HepG2 (cell line): ENCODE measurements around the gene ZC3H12A. TPM values are rescaled to one million over a fixed set of nuclear protein-coding genes. Genes with fewer than 3 reads are reported as not detected.

Source experiments
- ATAC-seq: fragments of 200-7000 bp; cut with Tn5 transposase; 3 replicates; pipeline ENCODE4 v1.9.1; 2020; ENCODE audit warnings: mild to moderate bottlenecking, moderate library complexity
- BruUV-seq: library from RNA; stranded (reverse); fragments of 400-500 nt; replicated peaks from 2 replicates; lab custom pipeline; 2021; lab: Mats Ljungman, UMichigan
- CTCF ChIA-PET: fragments of 300-600 bp; formaldehyde crosslinking; extraction: SDS; loops from one replicate; lab custom pipeline; 2021; ENCODE audit warnings: low total read pairs, inconsistent platforms, low intra/inter-chr PET ratio; lab: Yijun Ruan, JAX
- POLR2A ChIA-PET: fragments of 350-600 bp; sonication (Branson Sonifier 250); formaldehyde crosslinking; loops from one replicate; lab custom pipeline; 2020; ENCODE audit warnings: antibody characterized with exemption, inconsistent platforms; lab: Yijun Ruan, JAX
- DNase-seq: peaks from one replicate; pipeline ENCODE4 v3.0.0-alpha.2; 2015; ENCODE audit warnings: low spot score
- FAIRE-seq: peaks from 3 replicates; lab custom pipeline; 2011; peaks lifted over from hg19 to GRCh38; lab: Jason Lieb, UNC
- H2AFZ ChIP-seq: one replicate; pipeline ENCODE4 v1.6.1; 2011; ENCODE audit warnings: low read length, inconsistent platforms
- H3K27ac ChIP-seq: fragments of 300-600 bp; 3 replicates; pipeline ENCODE4 v1.8.0; 2011; ENCODE audit warnings: mixed run types, mild to moderate bottlenecking, mixed read lengths, low read length, inconsistent platforms; ENCODE audit not compliant: insufficient read depth; ENCODE audit errors: extremely low read length
- H3K27me3 ChIP-seq, 2 experiments: fragments of 200-600 bp in 1 of 2; 2 replicates in 1 of 2; 3 replicates in 1 of 2; pipeline versions ENCODE4 v1.6.0 to v1.8.0; 2011; ENCODE audit warnings: low read length in 2 of 2, mild to moderate bottlenecking in 2 of 2, moderate library complexity in 2 of 2, inconsistent platforms in 1 of 2; ENCODE audit not compliant: insufficient read depth in 2 of 2, control insufficient read depth in 1 of 2
- H3K36me3 ChIP-seq, 2 experiments: fragments of 200-600 bp in 1 of 2; replicated peaks in 1 of 2; 2 replicates in 1 of 2; 3 replicates in 1 of 2; pipeline versions ENCODE4 v1.5.1 to v1.8.0; 2011; ENCODE audit warnings: low read length in 2 of 2, inconsistent platforms in 1 of 2; ENCODE audit not compliant: insufficient read depth in 2 of 2, control insufficient read depth in 1 of 2
- H3K4me1 ChIP-seq: 2 replicates; pipeline ENCODE4 v1.5.1; 2012; ENCODE audit warnings: low read length, inconsistent platforms; ENCODE audit not compliant: insufficient read depth
- H3K4me2 ChIP-seq: 2 replicates; pipeline ENCODE4 v1.6.0; 2011; ENCODE audit warnings: low read depth, low read length, inconsistent platforms
- H3K4me3 ChIP-seq, 3 experiments: fragments of 200-600 bp in 1 of 3; sonication (generic), shearing (Covaris generic) in 1 of 3; replicated peaks in 1 of 3; 2 replicates each; pipeline ENCODE4 v1.5.1; 2011 to 2016; ENCODE audit warnings: low read length in 3 of 3, inconsistent platforms in 2 of 3, low read depth in 2 of 3, mild to moderate bottlenecking in 2 of 3, control low read depth in 1 of 3, mixed read lengths in 1 of 3; ENCODE audit not compliant: insufficient read depth in 1 of 3
- H3K79me2 ChIP-seq: one replicate; pipeline ENCODE4 v1.6.1; 2011; ENCODE audit warnings: low read length, inconsistent platforms; ENCODE audit not compliant: insufficient read depth
- H3K9ac ChIP-seq: 2 replicates; pipeline ENCODE4 v1.6.0; 2011; ENCODE audit warnings: mild to moderate bottlenecking, low read depth, low read length, inconsistent platforms; ENCODE audit not compliant: insufficient read depth
- H3K9me3 ChIP-seq: 2 replicates; pipeline ENCODE4 v1.5.1; 2012; ENCODE audit warnings: mild to moderate bottlenecking, low read length
- H4K20me1 ChIP-seq: 2 replicates; pipeline ENCODE4 v1.6.0; 2011; ENCODE audit warnings: inconsistent platforms, mild to moderate bottlenecking, low read length, moderate library complexity; ENCODE audit not compliant: insufficient read depth
- AKAP8 ChIP-seq: sonication (generic); formaldehyde crosslinking; IDR thresholded peaks from 2 replicates; pipeline ENCODE4 v1.5.1; 2020; ENCODE audit warnings: mild to moderate bottlenecking, missing genetic modification reagents
- ARNT2 ChIP-seq: sonication (generic); formaldehyde crosslinking; IDR thresholded peaks from 2 replicates; pipeline ENCODE4 v1.8.0; 2022; ENCODE audit warnings: mild to moderate bottlenecking, low read depth, missing genetic modification reagents, moderate library complexity
- FIP1L1 ChIP-seq: fragments of 200-400 bp; formaldehyde crosslinking; IDR thresholded peaks from 2 replicates; pipeline ENCODE4 v1.6.1; 2018; ENCODE audit warnings: low read depth, mild to moderate bottlenecking, low read length, moderate library complexity, borderline replicate concordance; ENCODE audit not compliant: insufficient read depth
- PRPF4 ChIP-seq: fragments of 200-400 bp; formaldehyde crosslinking; IDR thresholded peaks from 2 replicates; pipeline ENCODE4 v1.6.1; 2016; ENCODE audit warnings: low read length, low read depth; ENCODE audit not compliant: poor library complexity, severe bottlenecking
- RAD21 ChIP-seq: fragments of 450-650 bp; formaldehyde crosslinking; IDR thresholded peaks from 2 replicates; pipeline ENCODE4 v1.5.0; 2020; ENCODE audit warnings: mild to moderate bottlenecking
- RXRB ChIP-seq: IDR thresholded peaks from 2 replicates; pipeline ENCODE4 v1.6.1; 2016; ENCODE audit warnings: borderline replicate concordance, missing genetic modification reagents, missing compliant biosample characterization
- SP5 ChIP-seq: IDR thresholded peaks from 2 replicates; pipeline ENCODE4 v1.6.1; 2016; ENCODE audit warnings: low read depth, borderline replicate concordance
- SPEN ChIP-seq: sonication (generic); formaldehyde crosslinking; IDR thresholded peaks from 2 replicates; pipeline ENCODE4 v1.5.1; 2020; ENCODE audit warnings: low read depth, mild to moderate bottlenecking, missing genetic modification reagents
- YEATS2 ChIP-seq: sonication (generic); formaldehyde crosslinking; IDR thresholded peaks from 2 replicates; pipeline ENCODE4 v1.4.0; 2020; ENCODE audit warnings: missing genetic modification reagents, borderline replicate concordance
- ZNF7 ChIP-seq: IDR thresholded peaks from 2 replicates; pipeline ENCODE4 v1.6.1; 2016; ENCODE audit warnings: missing biosample characterization, missing genetic modification reagents
- ZSCAN22 ChIP-seq: sonication (generic); formaldehyde crosslinking; IDR thresholded peaks from 2 replicates; pipeline ENCODE4 v1.4.0; 2020; ENCODE audit warnings: mild to moderate bottlenecking, missing genetic modification reagents
- WGBS: methylation state at CpG from one replicate; pipeline ENCODE4 v1.1.6; 2017; ENCODE audit warnings: low lambda C conversion rate; 5-methylcytosine and 5-hydroxymethylcytosine counted together
- in situ Hi-C: cut with HindIII; loops from 2 replicates; pipeline ENCODE4 v1.10.0; 2017; ENCODE audit warnings: low pct_unique_long_range_greater_than_20kb; ENCODE audit not compliant: extremely low pct_ligation_motif_present
- intact Hi-C: fragments of 100-400 bp; cut with micrococcal nuclease; formaldehyde crosslinking; loops from one replicate; pipeline ENCODE4 v1.10.0; 2022; ENCODE audit not compliant: unreplicated experiment
- polyA plus RNA-seq, 8 experiments: library from polyadenylated mRNA; depleted of rRNA in 3 of 8; stranded (reverse) in 7 of 8; unstranded in 1 of 8; fragments of >200 nt; fragmentation: Illumina TruSeq in 4 of 8; extraction: Trizol in 4 of 8; gene quantifications; 2 replicates each; pipeline versions ENCODE4 v1.2.1 to v1.2.3, GENCODE V29; 2011 to 2016; ENCODE audit warnings: low read depth in 4 of 8, missing spikeins in 1 of 8, mixed read lengths in 1 of 8; ENCODE audit not compliant: insufficient read depth in 1 of 8
- total RNA-seq, 5 experiments: library from RNA; depleted of rRNA; stranded (reverse); fragments of >200 nt; fragmentation: Illumina TruSeq; extraction: Trizol; gene quantifications; 2 replicates each; pipeline ENCODE4 v1.2.3, GENCODE V29; 2016; ENCODE audit warnings: low read depth in 1 of 5
- TF ChIP-seq, protein P1 (sequence below): sonication (generic); formaldehyde crosslinking; IDR thresholded peaks from 2 replicates; pipeline ENCODE4 v1.4.0; 2020; ENCODE audit warnings: missing genetic modification reagents, borderline replicate concordance
- TF ChIP-seq, protein P2 (sequence below): sonication (generic); formaldehyde crosslinking; IDR thresholded peaks from 2 replicates; pipeline ENCODE4 v1.5.0; 2020; ENCODE audit warnings: mild to moderate bottlenecking, missing genetic modification reagents, borderline replicate concordance

Gene ZC3H12A
- total and polyA plus RNA-seq, 2 of the 13 experiments (the other 11 are each of a cell fraction or from before 2014, with no cell fraction given) = 6.8 to 13.3 TPM

DNA sequence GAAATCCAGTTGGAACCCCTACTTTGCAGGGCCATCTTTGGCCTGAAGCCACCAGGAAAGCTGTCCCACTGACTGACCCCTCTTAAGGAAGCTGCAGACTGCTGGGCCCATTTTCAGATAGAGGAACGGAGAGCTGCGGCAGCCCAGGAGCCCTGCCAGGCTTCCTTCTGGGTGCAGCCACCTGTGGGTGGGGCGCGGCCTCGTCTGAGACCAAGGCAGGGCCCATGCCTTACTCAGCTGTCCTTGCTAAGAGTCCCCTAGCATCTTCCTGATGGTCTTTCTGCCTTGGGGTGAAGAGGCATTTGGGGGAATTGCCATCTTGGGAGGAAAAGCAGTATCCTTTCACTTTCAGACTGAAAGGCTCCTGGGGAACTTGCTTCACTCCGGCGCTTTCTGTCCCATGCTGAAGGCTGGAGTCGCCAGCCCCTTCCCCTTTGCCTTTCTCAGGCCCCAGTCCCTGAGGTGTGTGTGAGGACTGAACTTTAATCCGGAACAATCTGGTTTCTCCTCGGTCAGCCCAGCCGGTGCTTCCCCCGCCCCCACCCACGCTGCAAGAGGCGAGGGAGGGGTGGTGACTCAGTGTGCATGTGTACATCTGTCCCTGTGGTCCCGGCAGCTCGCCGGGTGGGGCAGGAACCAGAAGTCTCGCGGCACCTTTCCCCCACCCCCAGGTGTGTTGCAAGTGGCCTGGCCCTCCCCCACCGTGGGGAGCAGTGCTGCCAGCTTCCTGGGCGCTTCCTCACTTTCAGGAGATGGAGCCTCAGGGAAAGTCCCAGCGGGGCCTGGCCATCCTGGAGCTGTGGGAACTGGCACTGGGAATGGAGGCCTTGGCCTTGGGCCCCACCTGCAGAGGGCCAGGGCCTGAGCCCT, 5.1 kb downstream of the ZC3H12A start:
- H4K20me1 ChIP-seq = peaks cover 17% of the 10 kb centered on the region; the same call in 1 of the 2 replicates
- CTCF ChIA-PET = interaction anchor here (1.1 kb wide), 1 partner anchor 21 kb away, joined by 3 read pairs; no protein-coding TSS in a partner anchor
- peak overlapping the region; percentile 39 to 85 (median 43); a peak in 5 of 6 replicates for H3K4me3 ChIP-seq
- H3K9me3 ChIP-seq = no peaks in the 10 kb centered on the region
- peak overlapping the region; percentile 75 for H3K27ac ChIP-seq
- peaks cover 53% of the 10 kb centered on the region for H3K4me1 ChIP-seq
- peak overlapping the region; percentile 63 for H3K9ac ChIP-seq
- no peaks in the 10 kb centered on the region; a peak in 1 of 5 replicates for H3K27me3 ChIP-seq
- H2AFZ ChIP-seq = no peak overlapping the region
- peak overlapping the region; percentile 96 for H3K4me2 ChIP-seq
- WGBS = 0% methylated on average over 2 of the region's 22 CpGs
- ATAC-seq = peak; percentile 60
- BruUV-seq = TSS peak; percentile 80
- FAIRE-seq = peak; percentile 89
- intact Hi-C loops = loop anchor here (10.0 kb wide), 1 partner anchor 215 kb away; the partner anchor contains the start of gene CDCA8
- peaks cover 42% of the 10 kb centered on the region for H3K79me2 ChIP-seq
- POLR2A ChIA-PET = interaction anchor here (0.8 to 6.1 kb wide), 9 partner anchors 6 to 55 kb away, joined by 3 to 57 read pairs (median 4); partner anchors contain the start of gene MEAF6
- in situ Hi-C loops = no loop called here
- H3K36me3 ChIP-seq = peaks cover 16 to 40% of the 10 kb centered on the region in 2 experiments
- DNase-seq = peak; percentile 89
- TF ChIP-seq PRPF4 (no peak), SPEN (peak; percentile 85), ZNF7 (no peak), ZSCAN22 (CRISPR knock-in tag) (no peak), YEATS2 (peak; percentile 87), RAD21 (CRISPR knock-in tag) (no peak; the same call in 1 of the 2 replicates), FIP1L1 (no peak), SP5 (CRISPR knock-in tag) (peak; percentile 74), AKAP8 (CRISPR knock-in tag) (0 out of 2 replicates have a peak, but pooled peaks have one; percentile 45), RXRB (CRISPR knock-in tag) (peak; percentile 86), ARNT2 (peak; percentile 94)
- TF ChIP-seq, protein P1, sequence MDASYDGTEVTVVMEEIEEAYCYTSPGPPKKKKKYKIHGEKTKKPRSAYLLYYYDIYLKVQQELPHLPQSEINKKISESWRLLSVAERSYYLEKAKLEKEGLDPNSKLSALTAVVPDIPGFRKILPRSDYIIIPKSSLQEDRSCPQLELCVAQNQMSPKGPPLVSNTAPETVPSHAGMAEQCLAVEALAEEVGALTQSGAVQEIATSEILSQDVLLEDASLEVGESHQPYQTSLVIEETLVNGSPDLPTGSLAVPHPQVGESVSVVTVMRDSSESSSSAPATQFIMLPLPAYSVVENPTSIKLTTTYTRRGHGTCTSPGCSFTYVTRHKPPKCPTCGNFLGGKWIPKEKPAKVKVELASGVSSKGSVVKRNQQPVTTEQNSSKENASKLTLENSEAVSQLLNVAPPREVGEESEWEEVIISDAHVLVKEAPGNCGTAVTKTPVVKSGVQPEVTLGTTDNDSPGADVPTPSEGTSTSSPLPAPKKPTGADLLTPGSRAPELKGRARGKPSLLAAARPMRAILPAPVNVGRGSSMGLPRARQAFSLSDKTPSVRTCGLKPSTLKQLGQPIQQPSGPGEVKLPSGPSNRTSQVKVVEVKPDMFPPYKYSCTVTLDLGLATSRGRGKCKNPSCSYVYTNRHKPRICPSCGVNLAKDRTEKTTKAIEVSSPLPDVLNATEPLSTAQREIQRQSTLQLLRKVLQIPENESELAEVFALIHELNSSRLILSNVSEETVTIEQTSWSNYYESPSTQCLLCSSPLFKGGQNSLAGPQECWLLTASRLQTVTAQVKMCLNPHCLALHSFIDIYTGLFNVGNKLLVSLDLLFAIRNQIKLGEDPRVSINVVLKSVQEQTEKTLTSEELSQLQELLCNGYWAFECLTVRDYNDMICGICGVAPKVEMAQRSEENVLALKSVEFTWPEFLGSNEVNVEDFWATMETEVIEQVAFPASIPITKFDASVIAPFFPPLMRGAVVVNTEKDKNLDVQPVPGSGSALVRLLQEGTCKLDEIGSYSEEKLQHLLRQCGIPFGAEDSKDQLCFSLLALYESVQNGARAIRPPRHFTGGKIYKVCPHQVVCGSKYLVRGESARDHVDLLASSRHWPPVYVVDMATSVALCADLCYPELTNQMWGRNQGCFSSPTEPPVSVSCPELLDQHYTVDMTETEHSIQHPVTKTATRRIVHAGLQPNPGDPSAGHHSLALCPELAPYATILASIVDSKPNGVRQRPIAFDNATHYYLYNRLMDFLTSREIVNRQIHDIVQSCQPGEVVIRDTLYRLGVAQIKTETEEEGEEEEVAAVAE (CRISPR knock-in tag) = peak; percentile 42; the same call in 1 of the 2 replicates
- TF ChIP-seq, protein P2, sequence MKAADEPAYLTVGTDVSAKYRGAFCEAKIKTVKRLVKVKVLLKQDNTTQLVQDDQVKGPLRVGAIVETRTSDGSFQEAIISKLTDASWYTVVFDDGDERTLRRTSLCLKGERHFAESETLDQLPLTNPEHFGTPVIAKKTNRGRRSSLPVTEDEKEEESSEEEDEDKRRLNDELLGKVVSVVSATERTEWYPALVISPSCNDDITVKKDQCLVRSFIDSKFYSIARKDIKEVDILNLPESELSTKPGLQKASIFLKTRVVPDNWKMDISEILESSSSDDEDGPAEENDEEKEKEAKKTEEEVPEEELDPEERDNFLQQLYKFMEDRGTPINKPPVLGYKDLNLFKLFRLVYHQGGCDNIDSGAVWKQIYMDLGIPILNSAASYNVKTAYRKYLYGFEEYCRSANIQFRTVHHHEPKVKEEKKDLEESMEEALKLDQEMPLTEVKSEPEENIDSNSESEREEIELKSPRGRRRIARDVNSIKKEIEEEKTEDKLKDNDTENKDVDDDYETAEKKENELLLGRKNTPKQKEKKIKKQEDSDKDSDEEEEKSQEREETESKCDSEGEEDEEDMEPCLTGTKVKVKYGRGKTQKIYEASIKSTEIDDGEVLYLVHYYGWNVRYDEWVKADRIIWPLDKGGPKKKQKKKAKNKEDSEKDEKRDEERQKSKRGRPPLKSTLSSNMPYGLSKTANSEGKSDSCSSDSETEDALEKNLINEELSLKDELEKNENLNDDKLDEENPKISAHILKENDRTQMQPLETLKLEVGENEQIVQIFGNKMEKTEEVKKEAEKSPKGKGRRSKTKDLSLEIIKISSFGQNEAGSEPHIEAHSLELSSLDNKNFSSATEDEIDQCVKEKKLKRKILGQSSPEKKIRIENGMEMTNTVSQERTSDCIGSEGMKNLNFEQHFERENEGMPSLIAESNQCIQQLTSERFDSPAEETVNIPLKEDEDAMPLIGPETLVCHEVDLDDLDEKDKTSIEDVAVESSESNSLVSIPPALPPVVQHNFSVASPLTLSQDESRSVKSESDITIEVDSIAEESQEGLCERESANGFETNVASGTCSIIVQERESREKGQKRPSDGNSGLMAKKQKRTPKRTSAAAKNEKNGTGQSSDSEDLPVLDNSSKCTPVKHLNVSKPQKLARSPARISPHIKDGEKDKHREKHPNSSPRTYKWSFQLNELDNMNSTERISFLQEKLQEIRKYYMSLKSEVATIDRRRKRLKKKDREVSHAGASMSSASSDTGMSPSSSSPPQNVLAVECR (CRISPR knock-in tag) = peak; percentile 93; the same call in 1 of the 2 replicates
